LNCaP clone FGC (cell line): ENCODE results near the gene CD207.
"Not testable (repeated sequence)": the region's sequence is repeated elsewhere in the genome, so short reads cannot be mapped to it uniquely, and the experiment has no call there.

Source experiments
- DNase-seq: peaks from one replicate; pipeline ENCODE4 v3.0.0-alpha.2; 2011; ENCODE audit warnings: low read depth
- H3K4me3 ChIP-seq: 2 replicates; pipeline ENCODE4 v1.5.1; 2011; ENCODE audit warnings: mild to moderate bottlenecking, low read depth, low read length, control low read depth
- TF ChIP-seq, protein P1 (sequence below): IDR thresholded peaks from 2 replicates; pipeline ENCODE4 v1.5.1; 2012; ENCODE audit warnings: mild to moderate bottlenecking; ENCODE audit not compliant: control insufficient read depth, insufficient read depth; ENCODE audit errors: extremely low read depth

The CD207 gene

DNA sequence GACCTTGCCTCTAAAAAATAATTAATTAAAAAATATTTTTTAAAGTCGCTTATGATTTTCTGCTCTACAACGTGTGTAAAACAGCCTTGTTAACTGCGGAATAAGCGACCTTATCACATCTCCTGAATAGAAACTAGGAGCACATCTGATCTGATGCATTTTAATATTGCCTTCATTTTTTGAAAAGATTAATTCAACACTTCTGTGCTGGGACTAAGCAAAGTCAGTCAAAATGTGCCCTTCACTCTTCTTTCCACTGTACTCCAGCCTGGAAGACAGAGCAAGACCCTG is 27.8 kb downstream of the CD207 start:
- TF ChIP-seq, protein P1, sequence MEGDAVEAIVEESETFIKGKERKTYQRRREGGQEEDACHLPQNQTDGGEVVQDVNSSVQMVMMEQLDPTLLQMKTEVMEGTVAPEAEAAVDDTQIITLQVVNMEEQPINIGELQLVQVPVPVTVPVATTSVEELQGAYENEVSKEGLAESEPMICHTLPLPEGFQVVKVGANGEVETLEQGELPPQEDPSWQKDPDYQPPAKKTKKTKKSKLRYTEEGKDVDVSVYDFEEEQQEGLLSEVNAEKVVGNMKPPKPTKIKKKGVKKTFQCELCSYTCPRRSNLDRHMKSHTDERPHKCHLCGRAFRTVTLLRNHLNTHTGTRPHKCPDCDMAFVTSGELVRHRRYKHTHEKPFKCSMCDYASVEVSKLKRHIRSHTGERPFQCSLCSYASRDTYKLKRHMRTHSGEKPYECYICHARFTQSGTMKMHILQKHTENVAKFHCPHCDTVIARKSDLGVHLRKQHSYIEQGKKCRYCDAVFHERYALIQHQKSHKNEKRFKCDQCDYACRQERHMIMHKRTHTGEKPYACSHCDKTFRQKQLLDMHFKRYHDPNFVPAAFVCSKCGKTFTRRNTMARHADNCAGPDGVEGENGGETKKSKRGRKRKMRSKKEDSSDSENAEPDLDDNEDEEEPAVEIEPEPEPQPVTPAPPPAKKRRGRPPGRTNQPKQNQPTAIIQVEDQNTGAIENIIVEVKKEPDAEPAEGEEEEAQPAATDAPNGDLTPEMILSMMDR: no peak
- DNase-seq: no peak
- no peak overlapping the region for H3K4me3 ChIP-seq

DNA sequence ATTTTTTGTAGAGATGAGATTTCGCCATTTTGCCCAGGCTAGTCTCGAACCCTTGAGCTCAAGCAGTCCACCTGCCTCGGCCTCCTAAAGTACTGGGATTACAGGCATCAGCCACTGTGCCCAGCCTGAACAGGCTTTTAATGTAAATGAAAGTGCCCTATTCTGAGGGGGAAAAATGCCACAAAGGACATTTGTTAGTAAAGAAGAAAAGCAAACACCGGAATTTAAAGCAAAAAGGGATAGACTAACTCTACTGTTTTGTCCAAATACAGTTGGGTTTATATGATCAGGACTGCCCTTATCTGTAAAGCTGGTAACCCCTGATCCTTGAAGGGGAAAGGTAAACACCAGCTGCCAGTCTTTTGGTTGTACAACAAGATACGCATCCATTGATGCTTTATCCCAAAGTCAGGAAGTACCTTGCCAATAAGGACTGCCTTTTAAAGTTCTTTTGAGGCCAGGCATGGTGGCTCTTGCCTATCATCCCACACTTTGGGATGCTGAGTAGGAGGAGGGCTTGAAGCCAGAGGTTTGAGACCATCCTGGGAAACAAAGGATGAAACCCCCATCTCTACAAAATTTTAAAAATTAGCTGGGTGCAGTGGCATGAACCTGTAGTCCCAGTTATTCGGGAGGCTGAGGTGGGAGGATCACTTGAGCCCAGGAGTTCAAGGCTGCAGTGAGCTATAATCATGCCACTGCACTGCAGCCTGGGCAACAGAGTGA is 28.4 kb downstream of the CD207 start:
- H3K4me3 ChIP-seq: no peak overlapping the region
- no peak for DNase-seq
- TF ChIP-seq, protein P1: no peak

DNA sequence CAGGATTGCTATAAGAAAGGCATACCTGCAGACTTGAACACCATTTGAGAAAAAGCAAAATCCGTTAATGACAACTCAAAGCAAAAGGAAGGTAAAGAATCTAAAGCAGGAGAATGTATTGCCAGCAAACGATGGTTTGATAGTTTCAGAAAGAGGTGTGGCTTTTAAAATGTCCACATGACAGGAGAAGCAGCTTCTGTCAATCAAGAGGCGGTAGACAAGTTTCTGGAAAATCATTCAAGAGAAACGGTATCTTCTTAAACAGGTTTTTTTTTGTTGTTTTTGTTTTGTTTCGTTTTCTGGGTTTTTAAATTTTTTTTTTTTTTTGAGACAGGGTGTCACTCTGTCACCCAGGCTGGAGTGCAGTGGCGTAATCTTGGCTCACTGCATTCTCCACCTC is 29.0 kb downstream of the CD207 start:
- DNase-seq: no peak
- no peak overlapping the region for H3K4me3 ChIP-seq
- TF ChIP-seq, protein P1: no peak

DNA sequence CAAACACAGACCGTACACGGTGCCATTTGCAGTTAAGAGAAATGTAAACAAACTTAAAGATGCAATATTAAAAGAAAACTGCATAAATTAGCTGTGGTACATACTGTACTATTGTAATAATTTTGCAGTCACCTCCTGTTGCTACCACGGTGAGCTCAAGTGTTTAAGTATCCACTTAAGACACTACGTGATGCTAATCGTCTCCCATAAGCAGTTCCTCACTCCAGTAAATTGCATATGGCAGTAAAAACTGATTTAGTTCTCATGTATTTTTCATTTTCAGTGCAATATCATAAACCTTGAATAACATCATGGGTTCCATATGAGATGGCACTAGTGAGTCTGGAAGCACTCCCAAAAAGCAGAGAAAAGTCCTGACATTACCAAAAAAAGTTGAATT is 29.6 kb downstream of the CD207 start:
- TF ChIP-seq, protein P1: no peak
- H3K4me3 ChIP-seq: no peak overlapping the region
- DNase-seq: no peak

DNA sequence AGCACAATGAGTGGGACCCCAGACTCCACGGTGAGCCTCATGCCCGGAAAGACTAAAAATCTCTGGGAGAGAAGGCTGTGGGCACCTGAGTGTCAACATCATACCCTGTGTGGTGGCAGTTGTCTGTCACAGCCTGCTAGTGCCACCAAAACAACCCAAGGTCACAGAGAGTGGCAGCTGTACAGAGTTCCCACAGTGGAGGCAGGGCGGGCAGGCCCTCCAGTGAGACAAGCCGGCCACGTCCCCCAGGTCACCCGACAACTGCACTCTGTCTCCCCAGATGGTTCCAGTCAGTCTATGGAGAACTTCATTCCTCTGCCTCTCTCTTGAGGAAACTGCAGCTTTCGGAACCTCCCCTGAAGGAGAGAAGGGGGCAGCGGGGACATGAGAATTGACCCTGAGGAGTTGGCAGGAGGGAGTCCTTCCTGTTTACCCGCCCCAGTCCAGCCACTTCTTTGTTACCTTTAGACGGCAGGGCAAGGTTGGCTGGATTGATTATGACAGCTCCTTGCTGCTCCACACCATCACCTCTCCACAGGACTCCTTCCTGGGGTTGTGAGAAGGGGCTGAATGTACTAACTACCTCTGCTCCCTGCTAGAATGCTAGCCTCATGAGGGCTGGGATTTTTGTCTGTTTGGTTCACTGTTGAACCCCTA is 33.9 kb downstream of the CD207 start:
- no peak overlapping the region for H3K4me3 ChIP-seq
- TF ChIP-seq, protein P1: no peak
- no peak for DNase-seq

DNA sequence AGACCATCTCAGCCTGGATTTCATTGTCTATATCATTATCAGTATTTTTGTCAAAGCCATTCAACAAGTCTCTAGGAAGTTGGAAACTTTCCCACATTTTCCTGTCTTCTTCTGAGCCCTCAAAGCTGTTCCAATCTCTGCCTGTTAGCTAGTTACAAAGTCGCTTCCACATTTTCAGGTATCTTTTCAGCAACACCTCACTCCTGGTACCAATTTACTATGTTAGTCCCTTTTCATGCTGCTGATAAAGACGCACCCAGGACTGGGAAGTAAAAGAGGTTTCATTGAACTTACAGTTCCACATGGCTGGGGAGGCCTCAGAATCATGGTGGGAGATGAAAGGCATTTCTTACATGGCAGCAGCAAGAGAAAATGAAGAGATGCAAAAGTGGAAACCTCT is 35.9 kb downstream of the CD207 start:
- H3K4me3 ChIP-seq: no peak overlapping the region
- no peak for DNase-seq
- TF ChIP-seq, protein P1: no peak

DNA sequence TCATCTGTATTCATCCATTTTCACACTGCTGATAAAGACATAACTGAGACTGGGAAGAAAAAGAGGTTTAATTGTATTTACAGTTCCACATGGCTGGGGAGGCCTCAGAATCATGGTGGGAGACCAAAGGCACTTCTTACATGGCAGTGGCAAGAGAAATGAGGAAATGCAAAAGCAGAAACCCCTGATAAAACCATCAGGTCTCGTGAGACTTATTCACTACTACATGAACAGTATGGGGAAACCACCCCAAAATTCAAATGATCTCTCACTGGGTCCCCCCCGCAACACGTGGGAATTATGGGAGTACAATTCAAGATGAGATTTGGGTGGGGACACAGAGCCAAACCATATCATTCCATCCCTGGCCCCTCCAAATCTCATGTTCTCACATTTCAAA is 37.6 kb downstream of the CD207 start:
- not testable (repeated sequence) for DNase-seq, H3K4me3 ChIP-seq
